ENCODE measurements around the gene ADCK1.
"Not testable (repeated sequence)": the region's sequence is repeated elsewhere in the genome, so short reads cannot be mapped to it uniquely, and the experiment has no call there.

ADCK1 gene

GRCh38 chr14:77947372-77947771 is 147.5 kb downstream of the ADCK1 start:
- Mint-ChIP-seq H3K27me3 (peaks cover 16% of the 10 kb centered on the region), H3K36me3 (no peaks in the 10 kb centered on the region), H3K27ac (no peak overlapping the region), H3K4me3 (no peak overlapping the region), H3K9me3 (peaks cover 9% of the 10 kb centered on the region), H3K4me1 (no peaks in the 10 kb centered on the region)
- no peak for DNase-seq
- CTCF ChIA-PET, result no interaction called here

GRCh38 chr14:77950371-77951063 is 150.6 kb downstream of the ADCK1 start:
- DNase-seq, result no peak
- Mint-ChIP-seq H3K9me3 (peaks cover 9% of the 10 kb centered on the region), H3K36me3 (no peaks in the 10 kb centered on the region), H3K4me3 (no peak overlapping the region), H3K27me3 (peaks cover 7% of the 10 kb centered on the region), H3K4me1 (no peaks in the 10 kb centered on the region), H3K27ac (no peak overlapping the region)
- CTCF ChIA-PET, result no interaction called here

- H3K36me3 Mint-ChIP-seq, result no peaks in the 10 kb centered on the region
- no peak overlapping the region for H3K4me3 Mint-ChIP-seq
- CTCF ChIA-PET, result no interaction called here
- H3K27ac Mint-ChIP-seq, result no peak overlapping the region
- H3K27me3 Mint-ChIP-seq, result peaks cover 25% of the 10 kb centered on the region
- no peaks in the 10 kb centered on the region for H3K9me3 Mint-ChIP-seq
- DNase-seq, result no peak
- H3K4me1 Mint-ChIP-seq, result no peaks in the 10 kb centered on the region
Observed at GRCh38 chr14:77955816-77956484, 156.0 kb downstream of the ADCK1 start.

- H3K36me3 Mint-ChIP-seq, H3K4me1 Mint-ChIP-seq, H3K27ac Mint-ChIP-seq, DNase-seq, CTCF ChIA-PET, H3K4me3 Mint-ChIP-seq, H3K9me3 Mint-ChIP-seq: not testable (repeated sequence)
- H3K27me3 Mint-ChIP-seq, result peaks cover 40% of the 10 kb centered on the region
Observed at GRCh38 chr14:77959686-77960085, 159.8 kb downstream of the ADCK1 start.

GRCh38 chr14:77961847-77962580 is 162.1 kb downstream of the ADCK1 start:
- Mint-ChIP-seq H3K9me3 (no peaks in the 10 kb centered on the region), H3K27ac (no peak overlapping the region), H3K27me3 (peaks cover 46% of the 10 kb centered on the region), H3K4me1 (peaks cover 4% of the 10 kb centered on the region), H3K4me3 (no peak overlapping the region), H3K36me3 (no peaks in the 10 kb centered on the region)
- no peak for DNase-seq
- CTCF ChIA-PET, result interaction anchor here (0.6 kb wide), 1 partner anchor 294 kb away, joined by 3 read pairs; no protein-coding TSS in a partner anchor

- H3K27ac Mint-ChIP-seq, result no peak overlapping the region
- CTCF ChIA-PET, result no interaction called here
- DNase-seq, result no peak
- no peaks in the 10 kb centered on the region for H3K36me3 Mint-ChIP-seq
- H3K4me3 Mint-ChIP-seq, result no peak overlapping the region
- no peaks in the 10 kb centered on the region for H3K9me3 Mint-ChIP-seq
- H3K27me3 Mint-ChIP-seq, result peaks cover 45% of the 10 kb centered on the region
- H3K4me1 Mint-ChIP-seq, result peaks cover 4% of the 10 kb centered on the region
Observed at GRCh38 chr14:77962731-77963520, 163.0 kb downstream of the ADCK1 start.

GRCh38 chr14:77964586-77964985 is 164.7 kb downstream of the ADCK1 start:
- DNase-seq, result no peak
- Mint-ChIP-seq H3K4me1 (peaks cover 4% of the 10 kb centered on the region), H3K4me3 (no peak overlapping the region), H3K9me3 (no peaks in the 10 kb centered on the region), H3K27me3 (peaks cover 50% of the 10 kb centered on the region), H3K27ac (no peak overlapping the region), H3K36me3 (no peaks in the 10 kb centered on the region)
- CTCF ChIA-PET, result no interaction called here

- Mint-ChIP-seq H3K27ac (peak overlapping the region; percentile 55), H3K27me3 (peaks cover 50% of the 10 kb centered on the region), H3K9me3 (no peaks in the 10 kb centered on the region), H3K4me1 (peaks cover 4% of the 10 kb centered on the region), H3K4me3 (no peak overlapping the region), H3K36me3 (no peaks in the 10 kb centered on the region)
- CTCF ChIA-PET, result no interaction called here
- DNase-seq, result no peak
Observed at GRCh38 chr14:77965050-77965449, 165.1 kb downstream of the ADCK1 start.

GRCh38 chr14:77965919-77966435 is 166.1 kb downstream of the ADCK1 start:
- peak overlapping the region; percentile 68 for H3K27ac Mint-ChIP-seq
- peaks cover 49% of the 10 kb centered on the region for H3K27me3 Mint-ChIP-seq
- DNase-seq, result peak; percentile 66
- H3K4me3 Mint-ChIP-seq, result peak overlapping the region; percentile 50
- peaks cover 4% of the 10 kb centered on the region for H3K4me1 Mint-ChIP-seq
- CTCF ChIA-PET, result no interaction called here
- H3K36me3 Mint-ChIP-seq, result no peaks in the 10 kb centered on the region
- H3K9me3 Mint-ChIP-seq, result no peaks in the 10 kb centered on the region

GRCh38 chr14:77967110-77967509 is 167.2 kb downstream of the ADCK1 start:
- Mint-ChIP-seq H3K9me3 (no peaks in the 10 kb centered on the region), H3K27me3 (peaks cover 44% of the 10 kb centered on the region), H3K4me1 (peaks cover 4% of the 10 kb centered on the region), H3K4me3 (peak overlapping the region; percentile 49), H3K36me3 (no peaks in the 10 kb centered on the region), H3K27ac (no peak overlapping the region)
- CTCF ChIA-PET, result no interaction called here
- no peak for DNase-seq

GRCh38 chr14:77970646-77971045 is 170.7 kb downstream of the ADCK1 start:
- peaks cover 36% of the 10 kb centered on the region for H3K27me3 Mint-ChIP-seq
- no peaks in the 10 kb centered on the region for H3K9me3 Mint-ChIP-seq
- H3K36me3 Mint-ChIP-seq, result no peaks in the 10 kb centered on the region
- DNase-seq, result no peak
- H3K4me1 Mint-ChIP-seq, result peaks cover 3% of the 10 kb centered on the region
- no peak overlapping the region for H3K4me3 Mint-ChIP-seq
- no peak overlapping the region for H3K27ac Mint-ChIP-seq
- CTCF ChIA-PET, result no interaction called here

GRCh38 chr14:77973246-77973645 is 173.3 kb downstream of the ADCK1 start:
- peaks cover 14% of the 10 kb centered on the region for H3K27me3 Mint-ChIP-seq
- no peak overlapping the region for H3K4me3 Mint-ChIP-seq
- CTCF ChIA-PET, result no interaction called here

GRCh38 chr14:77976591-77976990 is 176.7 kb downstream of the ADCK1 start:
- Mint-ChIP-seq H3K9me3 (no peaks in the 10 kb centered on the region), H3K27ac (no peak overlapping the region), H3K4me1 (peaks cover 10% of the 10 kb centered on the region), H3K36me3 (no peaks in the 10 kb centered on the region), H3K4me3 (no peak overlapping the region), H3K27me3 (peaks cover 37% of the 10 kb centered on the region)
- CTCF ChIA-PET, result interaction anchor here (1.0 kb wide), 1 partner anchor 113 kb away, joined by 3 read pairs; no protein-coding TSS in a partner anchor
- DNase-seq, result no peak

More at GRCh38 chr14:77973246-77973645, 173.3 kb downstream of the ADCK1 start:
- no peak for DNase-seq
- Mint-ChIP-seq H3K4me1 (no peaks in the 10 kb centered on the region), H3K27ac (no peak overlapping the region), H3K36me3 (no peaks in the 10 kb centered on the region), H3K9me3 (no peaks in the 10 kb centered on the region)

- Mint-ChIP-seq H3K36me3 (no peaks in the 10 kb centered on the region), H3K4me3 (no peak overlapping the region), H3K9me3 (no peaks in the 10 kb centered on the region), H3K27ac (no peak overlapping the region), H3K4me1 (peaks cover 10% of the 10 kb centered on the region), H3K27me3 (peaks cover 39% of the 10 kb centered on the region)
- CTCF ChIA-PET, result interaction anchor here (1.1 kb wide), 1 partner anchor 116 kb away, joined by 3 read pairs; no protein-coding TSS in a partner anchor
- DNase-seq, result no peak
Observed at GRCh38 chr14:77979171-77979570, 179.3 kb downstream of the ADCK1 start.
